Ishikawa (cell line): Measurements from ENCODE around the gene PIK3C2B.
A peak's percentile ranks its signal among the peaks of the same experiment; 100 is the strongest.

Experiments
- CEBPB ChIP-seq: IDR thresholded peaks from 2 replicates; pipeline ENCODE4 v1.6.1; 2012
- CREB1 ChIP-seq: IDR thresholded peaks from 2 replicates; pipeline ENCODE4 v1.6.1; 2012; ENCODE audit warnings: low read depth
- EGR1 ChIP-seq: IDR thresholded peaks from 2 replicates; pipeline ENCODE4 v1.6.1; 2012
- EP300 ChIP-seq: IDR thresholded peaks from 2 replicates; pipeline ENCODE4 v1.6.1; 2012; ENCODE audit warnings: borderline replicate concordance
- FOXM1 ChIP-seq: IDR thresholded peaks from 2 replicates; pipeline ENCODE4 v1.6.1; 2012; ENCODE audit warnings: low read depth, borderline replicate concordance
- MAX ChIP-seq: IDR thresholded peaks from 2 replicates; pipeline ENCODE4 v1.6.1; 2012
- NFIC ChIP-seq: IDR thresholded peaks from 2 replicates; pipeline ENCODE4 v1.6.1; 2012
- RAD21 ChIP-seq: IDR thresholded peaks from 2 replicates; pipeline ENCODE4 v1.6.1; 2012; ENCODE audit warnings: low read depth
- REST ChIP-seq: IDR thresholded peaks from 2 replicates; pipeline ENCODE4 v1.6.1; 2012; ENCODE audit warnings: low read depth, mild to moderate bottlenecking
- TAF1 ChIP-seq: IDR thresholded peaks from 2 replicates; pipeline ENCODE4 v1.6.1; 2012; ENCODE audit warnings: low read depth, mild to moderate bottlenecking
- TCF12 ChIP-seq: IDR thresholded peaks from 2 replicates; pipeline ENCODE4 v1.6.1; 2012; ENCODE audit warnings: low read depth
- TEAD4 ChIP-seq: IDR thresholded peaks from 2 replicates; pipeline ENCODE4 v1.6.1; 2012
- USF1 ChIP-seq: IDR thresholded peaks from 2 replicates; pipeline ENCODE4 v1.6.1; 2012
- YY1 ChIP-seq: IDR thresholded peaks from 2 replicates; pipeline ENCODE4 v1.6.1; 2012; ENCODE audit warnings: low read depth
- ZBTB7A ChIP-seq: IDR thresholded peaks from 2 replicates; pipeline ENCODE4 v1.6.1; 2012; ENCODE audit warnings: low read depth

The PIK3C2B gene

GRCh38 chr1:204503122-204503912, 8.7 kb upstream of the PIK3C2B start:
- peak; percentile 88 for TF ChIP-seq RAD21
- TF ChIP-seq CREB1 = no peak

GRCh38 chr1:204502241-204502640, 7.6 kb upstream of the PIK3C2B start:
- TF ChIP-seq MAX (no peak), EP300 (no peak), CREB1 (no peak), YY1 (no peak)

- no peak for TF ChIP-seq ZBTB7A
- TF ChIP-seq CREB1 = no peak
- TF ChIP-seq TAF1 = no peak
- TF ChIP-seq FOXM1 = no peak
- no peak for TF ChIP-seq USF1
- no peak for TF ChIP-seq REST
- TF ChIP-seq CEBPB = no peak
- no peak for TF ChIP-seq NFIC
- no peak for TF ChIP-seq TCF12
- no peak for TF ChIP-seq TEAD4
- TF ChIP-seq EGR1 = no peak
- no peak for TF ChIP-seq RAD21
- no peak for TF ChIP-seq MAX
- TF ChIP-seq YY1 = no peak
- TF ChIP-seq EP300 = no peak
Measured at GRCh38 chr1:204499511-204500468, 5.2 kb upstream of the PIK3C2B start.

GRCh38 chr1:204498981-204499380, 4.4 kb upstream of the PIK3C2B start:
- no peak for TF ChIP-seq TEAD4
- no peak for TF ChIP-seq ZBTB7A
- TF ChIP-seq CREB1 = no peak
- no peak for TF ChIP-seq EGR1
- TF ChIP-seq RAD21 = no peak
- no peak for TF ChIP-seq MAX
- no peak for TF ChIP-seq TAF1
- TF ChIP-seq CEBPB = no peak
- TF ChIP-seq FOXM1 = no peak

GRCh38 chr1:204495777-204496176, 1.2 kb upstream of the PIK3C2B start:
- TF ChIP-seq RAD21 = no peak
- TF ChIP-seq FOXM1 = no peak
- TF ChIP-seq CREB1 = no peak
- no peak for TF ChIP-seq EP300
- no peak for TF ChIP-seq MAX
- TF ChIP-seq USF1 = no peak
- no peak for TF ChIP-seq EGR1
- no peak for TF ChIP-seq ZBTB7A
- TF ChIP-seq TEAD4 = no peak
- TF ChIP-seq TAF1 = no peak
- no peak for TF ChIP-seq NFIC
- no peak for TF ChIP-seq YY1
- no peak for TF ChIP-seq CEBPB
- no peak for TF ChIP-seq REST
- no peak for TF ChIP-seq TCF12
